NOMO-1 treated with DMSO at 0.1 percent for 48 hours (cell line): ENCODE results near the gene SURF2.
A peak's percentile ranks its signal among the peaks of the same experiment; 100 is the strongest.
"Not testable (repeated sequence)": the region's sequence is repeated elsewhere in the genome, so short reads cannot be mapped to it uniquely, and the experiment has no call there.

Experiments
- DNase-seq: peaks from one replicate; lab custom pipeline; 2025; ENCODE audit not compliant: unreplicated experiment; lab: John Stamatoyannopoulos, UW

Gene SURF2

DNA sequence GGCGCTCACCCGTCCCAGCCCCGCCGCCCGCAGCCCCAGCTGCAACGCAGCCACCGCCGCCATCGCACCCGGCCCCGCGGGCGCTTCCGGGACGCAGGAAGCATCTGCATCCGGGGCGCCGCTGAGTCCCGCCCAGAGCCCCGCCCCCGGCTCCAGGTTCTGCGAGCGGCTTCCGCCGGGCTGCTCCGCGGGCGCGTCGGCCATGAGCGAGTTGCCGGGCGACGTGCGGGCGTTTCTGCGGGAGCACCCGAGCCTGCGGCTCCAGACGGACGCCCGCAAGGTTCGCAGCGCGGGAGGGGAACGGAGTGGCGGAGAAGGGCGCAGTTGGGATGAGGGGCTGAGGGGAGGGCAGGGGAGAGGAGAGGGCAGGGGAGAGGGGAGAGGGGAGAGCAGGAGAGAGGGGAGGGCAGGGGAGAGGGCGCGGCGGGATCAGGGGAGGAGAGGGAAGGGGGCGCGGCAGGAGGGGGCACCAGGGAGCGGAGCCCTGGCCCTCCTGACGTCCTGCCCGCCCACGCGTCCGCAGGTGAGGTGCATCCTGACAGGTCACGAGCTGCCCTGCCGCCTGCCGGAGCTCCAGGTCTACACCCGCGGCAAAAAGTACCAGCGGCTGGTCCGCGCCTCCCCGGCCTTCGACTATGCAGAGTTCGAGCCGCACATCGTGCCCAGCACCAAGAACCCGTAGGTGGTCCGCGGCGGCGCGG lies at the start of gene SURF2, which contains the start of gene SURF1:
SURF2 (plus strand) TSS at position 160 of the 701 bp plus-strand sequence; CDS start at position 203, 43 bp downstream.
SURF1 (minus strand) TSS at position 97 of the 701 bp plus-strand sequence; CDS start at position 63, 34 bp downstream.
- peak; percentile 41 for DNase-seq

DNA sequence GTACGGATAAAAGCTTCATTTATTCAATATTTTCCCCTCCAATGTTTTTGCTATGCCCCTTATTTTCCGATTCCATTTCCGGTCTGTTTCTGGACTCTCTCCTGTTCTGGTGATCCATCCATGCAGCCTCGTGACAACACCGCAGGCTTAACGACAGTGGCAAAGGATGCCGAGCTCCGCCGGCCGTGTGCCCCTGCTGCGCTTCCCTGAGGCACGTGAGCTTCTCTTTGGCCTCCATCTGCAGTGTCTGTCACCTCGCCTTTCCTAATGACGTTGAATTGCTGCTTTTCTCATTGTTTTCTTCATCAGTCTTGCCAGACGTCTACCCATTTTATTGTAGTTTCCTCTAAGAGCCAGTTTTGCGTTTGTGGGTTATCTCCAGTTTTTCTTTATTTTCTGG lies 49.0 kb upstream of the SURF2 start:
- no peak for DNase-seq

DNA sequence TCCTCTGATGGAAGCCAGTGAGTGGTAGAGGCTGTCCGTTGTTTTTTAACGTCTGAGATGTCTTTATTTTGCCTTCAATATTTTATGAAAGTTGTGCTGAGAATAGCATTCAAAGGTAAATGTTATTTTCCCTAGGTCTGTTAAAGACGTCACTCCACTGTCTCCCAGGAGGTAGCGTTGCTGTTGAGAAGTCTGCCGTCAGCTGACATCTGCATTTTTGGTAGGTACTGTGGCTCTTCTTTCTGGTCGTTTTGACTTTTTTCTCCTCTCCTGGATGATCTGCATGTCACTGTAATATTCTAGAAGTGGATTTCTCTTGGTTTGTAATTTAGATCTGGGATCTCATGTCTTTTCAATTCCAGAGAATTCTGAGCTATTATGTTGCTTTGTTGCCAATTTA lies 46.7 kb upstream of the SURF2 start:
- no peak for DNase-seq

DNA sequence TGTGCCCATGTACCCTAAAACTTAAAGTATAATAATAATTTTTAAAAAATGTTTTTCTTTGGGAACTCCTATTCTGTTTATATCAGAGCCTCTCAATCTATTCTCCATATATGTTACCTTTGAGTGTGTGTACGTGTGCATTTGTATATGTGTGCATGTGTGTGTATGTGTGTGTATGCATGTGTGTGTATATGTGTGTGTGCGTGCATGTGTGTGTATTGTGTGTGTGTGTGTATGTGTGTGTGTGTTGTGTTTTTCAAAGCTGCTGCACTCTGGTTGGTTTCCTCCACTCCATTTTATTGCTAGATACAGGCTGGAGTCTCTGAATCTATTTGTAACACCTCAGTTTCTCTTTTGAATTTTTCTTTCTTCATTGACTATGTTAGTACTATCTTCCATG lies 40.4 kb upstream of the SURF2 start:
- no peak for DNase-seq

DNA sequence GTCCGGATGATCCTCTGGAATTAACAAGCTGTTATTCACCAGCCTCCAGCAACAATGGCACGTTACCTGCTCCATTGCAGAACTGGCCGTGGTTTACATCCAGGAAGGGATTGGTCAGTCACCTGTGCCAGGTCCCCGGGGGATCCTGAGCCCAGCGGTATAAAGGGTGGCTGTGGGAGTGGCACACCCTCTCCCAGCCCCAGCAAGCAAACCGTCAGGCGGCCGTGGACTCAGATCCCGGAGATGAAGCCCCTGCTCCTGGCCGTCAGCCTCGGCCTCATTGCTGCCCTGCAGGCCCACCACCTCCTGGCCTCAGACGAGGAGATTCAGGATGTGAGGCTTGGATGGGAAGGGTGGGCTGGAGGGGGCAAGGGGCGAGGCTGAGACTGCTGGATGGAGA lies 38.8 kb upstream of the SURF2 start:
- DNase-seq, result not testable (repeated sequence)

DNA sequence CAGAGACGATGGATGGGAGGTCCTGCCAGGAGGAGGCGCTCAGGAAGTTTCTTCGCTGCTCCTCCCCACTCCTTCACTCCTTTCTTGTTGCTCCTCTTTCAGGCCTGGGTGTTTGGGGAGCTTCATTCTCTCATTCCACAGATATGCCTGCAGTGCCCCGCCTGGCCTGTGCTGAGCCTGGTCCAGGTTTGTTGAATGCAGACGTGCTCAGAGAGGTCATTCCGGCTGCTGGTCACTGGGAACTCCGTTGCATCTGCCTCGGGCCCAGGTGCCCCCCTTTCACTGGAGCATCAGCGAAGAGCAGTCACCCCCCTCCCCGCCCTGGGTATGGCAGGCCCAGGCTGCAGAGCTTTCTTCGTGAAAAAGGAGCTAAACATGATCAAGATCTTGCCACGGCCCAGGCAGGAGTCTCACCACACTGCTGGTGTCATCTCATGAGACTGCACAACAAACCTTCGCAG lies 35.9 kb upstream of the SURF2 start:
- no peak for DNase-seq

DNA sequence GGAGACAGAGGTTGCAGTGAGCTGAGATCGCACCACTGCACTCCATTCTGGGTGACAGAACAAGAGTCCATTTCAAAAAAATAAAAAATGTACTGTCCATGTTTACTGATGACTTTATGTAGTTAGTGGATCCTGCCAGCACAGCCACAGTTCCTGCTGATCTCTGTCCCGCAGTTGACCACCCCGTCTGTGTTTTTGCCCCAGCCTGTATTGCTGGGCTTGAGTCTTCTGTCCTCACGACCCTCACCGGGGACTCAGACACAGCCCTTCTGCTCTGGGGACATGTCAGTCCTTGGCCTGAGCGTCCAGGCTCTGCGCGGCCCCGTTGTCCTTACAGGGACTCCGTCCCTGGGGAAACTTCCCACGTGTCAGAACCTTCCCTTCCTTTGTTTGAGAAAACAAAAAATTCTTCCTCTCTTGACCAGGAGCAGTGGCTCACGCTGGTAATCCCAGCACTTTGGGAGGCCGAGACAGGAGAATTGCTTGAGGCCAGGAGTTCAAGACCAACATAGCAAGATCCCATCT lies 34.9 kb upstream of the SURF2 start:
- no peak for DNase-seq

DNA sequence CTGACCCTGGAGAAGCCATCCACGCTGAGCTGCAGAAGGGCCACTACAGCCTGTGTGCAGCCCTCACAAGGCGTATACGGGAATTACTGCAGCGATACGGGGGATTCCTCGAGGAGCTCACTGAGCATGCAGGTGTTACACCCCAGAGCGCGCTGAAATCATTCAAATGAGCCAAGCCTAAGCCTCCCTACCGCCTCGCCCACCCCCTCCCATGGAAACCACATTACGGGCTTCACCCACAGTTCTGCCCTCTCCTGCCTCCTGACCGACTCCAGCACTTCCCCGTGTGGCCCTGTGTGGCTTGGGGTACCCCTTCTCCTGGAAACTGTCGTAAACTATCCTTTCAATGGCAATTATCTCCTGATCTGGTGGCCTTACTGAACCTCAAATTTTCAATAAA lies 33.6 kb upstream of the SURF2 start:
- DNase-seq, result no peak

DNA sequence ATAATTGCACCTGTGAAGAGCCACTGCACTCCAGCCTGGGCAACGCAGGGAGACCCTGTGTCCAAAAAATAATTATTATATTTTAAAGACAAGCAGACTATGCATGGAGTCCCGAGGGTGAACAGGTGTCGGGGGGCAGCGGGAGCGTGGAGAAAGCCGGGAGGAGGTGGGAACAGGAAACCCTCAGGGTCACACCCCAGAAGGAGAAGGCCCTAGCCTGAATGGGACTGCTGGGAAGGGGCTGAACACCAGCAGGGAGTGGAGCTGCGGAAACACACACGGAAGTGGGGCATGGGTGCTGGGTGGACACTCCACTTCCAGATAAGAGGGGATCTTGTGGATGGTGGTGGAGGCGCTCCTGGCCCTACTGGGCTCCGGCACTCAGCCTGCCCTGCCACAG lies 33.1 kb upstream of the SURF2 start:
- no peak for DNase-seq

DNA sequence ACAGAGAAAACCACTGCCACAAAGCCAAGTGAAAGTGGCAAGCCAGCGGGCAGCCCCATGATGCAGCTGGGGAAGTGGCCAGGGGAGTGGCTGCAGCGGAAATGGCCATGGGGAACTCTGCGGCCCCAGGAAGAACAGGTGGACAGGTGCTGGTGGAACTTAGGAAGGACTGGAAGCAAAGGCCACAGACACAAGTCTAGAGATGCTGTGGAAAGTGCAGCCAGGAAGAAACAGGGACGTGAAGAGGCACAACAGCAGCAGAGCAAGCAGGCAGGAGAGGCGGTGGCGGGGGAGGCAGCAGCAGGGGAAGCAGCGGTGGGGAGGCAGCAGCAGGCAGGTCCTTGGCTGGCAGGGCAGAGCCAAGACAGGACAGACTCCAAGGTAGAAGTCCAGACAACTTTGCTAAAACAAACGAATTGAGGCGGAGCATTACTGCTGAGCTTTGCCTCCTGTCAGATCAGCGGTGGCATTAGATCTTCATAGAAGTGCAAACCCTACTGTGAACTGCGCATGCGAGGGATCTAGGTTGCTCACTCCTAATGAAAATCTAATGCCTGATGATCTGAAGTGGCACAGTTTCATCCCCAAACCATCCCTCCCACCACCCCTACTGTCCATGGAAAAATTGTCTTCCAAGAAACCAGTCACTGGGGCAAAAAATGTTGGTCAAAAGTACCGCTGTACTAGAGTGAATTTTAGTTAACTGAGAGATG lies 32.2 kb upstream of the SURF2 start:
- no peak for DNase-seq

DNA sequence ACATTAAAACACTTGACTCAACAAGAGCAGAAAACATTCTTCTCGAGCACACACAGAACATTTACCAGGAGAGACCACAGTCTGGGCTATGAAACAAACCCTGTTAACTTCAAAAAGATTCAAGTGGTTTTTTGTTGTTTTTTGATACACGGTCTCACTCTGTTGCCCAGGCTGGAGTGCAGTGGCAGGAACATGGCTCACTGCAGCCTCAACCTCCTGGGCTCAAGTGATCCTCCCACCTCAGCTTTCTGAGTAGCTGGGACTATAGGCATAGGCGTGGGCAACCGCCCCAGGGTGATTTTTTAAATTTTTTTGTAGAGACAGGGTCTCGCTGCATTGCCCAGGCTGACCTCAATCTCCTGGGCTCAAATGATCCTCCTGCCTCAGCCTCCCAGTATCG lies 29.3 kb upstream of the SURF2 start:
- not testable (repeated sequence) for DNase-seq

DNA sequence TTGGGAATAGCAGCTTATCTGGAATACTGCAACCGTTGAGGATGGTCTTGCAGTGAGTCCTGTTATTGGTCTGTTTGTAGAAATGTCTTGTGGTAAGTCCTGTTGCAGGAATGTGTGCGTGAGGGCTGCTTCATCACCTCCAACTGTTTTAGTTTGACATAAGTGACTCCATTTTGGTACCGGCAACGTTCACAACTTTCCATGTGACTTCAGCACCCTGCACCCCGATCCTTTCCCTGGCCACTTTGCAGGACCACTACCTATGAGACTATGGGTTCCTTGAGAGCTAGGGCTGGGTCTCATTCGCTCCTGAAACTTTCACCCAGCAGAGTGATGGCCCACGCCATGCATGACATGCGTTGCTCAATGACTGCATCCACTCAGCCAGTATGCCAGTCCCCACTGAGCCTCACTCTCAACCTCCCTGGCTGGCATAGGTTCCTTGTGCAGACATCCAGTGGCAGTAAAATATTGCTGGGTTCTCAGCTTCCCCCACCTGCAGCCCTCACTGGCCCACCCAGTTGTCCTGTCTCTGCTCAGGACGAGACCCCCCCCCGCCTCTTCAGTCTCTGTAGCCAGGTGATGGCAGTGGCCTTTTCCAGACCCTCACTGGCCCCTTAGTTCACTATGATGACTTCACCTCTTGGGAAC lies 28.4 kb upstream of the SURF2 start:
- DNase-seq, result no peak

DNA sequence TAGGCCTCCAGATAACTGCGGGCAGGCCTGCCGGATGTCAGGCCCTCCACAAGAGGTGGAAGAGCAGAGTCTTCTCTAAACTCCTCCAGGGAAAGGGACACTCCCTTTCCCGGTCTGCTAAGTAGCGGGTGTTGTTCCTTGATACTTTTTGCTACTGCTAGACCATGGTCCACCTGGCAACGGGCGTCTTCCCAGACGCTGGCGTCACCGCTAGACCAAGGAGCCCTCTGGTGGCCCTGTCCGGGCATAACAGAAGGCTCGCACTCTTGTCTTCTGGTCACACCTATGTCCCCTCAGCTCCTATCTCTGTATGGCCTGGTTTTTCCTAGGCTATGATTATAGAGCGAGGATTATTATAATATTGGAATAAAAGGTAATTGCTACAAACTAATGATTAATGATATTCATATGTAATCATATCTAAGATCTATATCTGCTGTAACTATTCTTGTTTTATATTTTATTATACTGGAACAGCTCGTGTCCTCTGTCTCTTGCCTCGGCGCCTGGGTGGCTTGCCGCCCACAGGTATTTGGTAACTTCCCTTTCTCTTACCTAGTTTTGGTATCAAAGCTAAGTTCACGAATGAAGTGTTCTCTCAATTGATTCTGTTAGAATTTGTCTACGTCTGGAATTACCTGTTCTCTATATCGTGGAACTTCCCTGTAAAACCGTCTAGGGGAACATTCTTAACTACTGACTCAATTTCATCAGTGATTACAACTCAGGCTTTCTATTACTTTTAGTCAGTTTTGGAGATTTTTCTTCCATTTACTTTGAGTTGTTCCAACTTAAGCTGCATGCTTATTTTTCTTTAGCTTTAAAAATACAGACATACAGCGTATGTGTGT lies 26.8 kb upstream of the SURF2 start:
- DNase-seq, result not testable (repeated sequence)

DNA sequence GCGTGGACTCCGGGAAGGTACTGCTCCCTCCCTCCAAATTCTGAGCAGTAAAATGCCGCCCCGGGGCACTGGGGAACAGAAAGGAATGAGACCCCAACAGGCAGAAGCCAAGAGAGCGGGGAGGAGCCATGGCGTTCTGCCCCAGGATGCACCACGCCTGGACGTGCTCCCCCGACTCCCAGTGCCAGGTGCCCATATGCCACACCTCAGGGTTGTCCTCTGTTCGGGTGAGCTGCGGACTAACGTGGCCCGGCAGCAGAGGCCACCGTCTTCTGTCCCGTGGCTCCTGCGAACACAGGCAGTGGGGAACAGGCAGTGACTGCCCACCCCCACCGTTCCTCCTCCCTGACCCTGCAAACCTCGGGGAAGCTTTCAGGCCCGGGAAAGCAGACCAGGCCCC lies 25.1 kb upstream of the SURF2 start:
- no peak for DNase-seq

DNA sequence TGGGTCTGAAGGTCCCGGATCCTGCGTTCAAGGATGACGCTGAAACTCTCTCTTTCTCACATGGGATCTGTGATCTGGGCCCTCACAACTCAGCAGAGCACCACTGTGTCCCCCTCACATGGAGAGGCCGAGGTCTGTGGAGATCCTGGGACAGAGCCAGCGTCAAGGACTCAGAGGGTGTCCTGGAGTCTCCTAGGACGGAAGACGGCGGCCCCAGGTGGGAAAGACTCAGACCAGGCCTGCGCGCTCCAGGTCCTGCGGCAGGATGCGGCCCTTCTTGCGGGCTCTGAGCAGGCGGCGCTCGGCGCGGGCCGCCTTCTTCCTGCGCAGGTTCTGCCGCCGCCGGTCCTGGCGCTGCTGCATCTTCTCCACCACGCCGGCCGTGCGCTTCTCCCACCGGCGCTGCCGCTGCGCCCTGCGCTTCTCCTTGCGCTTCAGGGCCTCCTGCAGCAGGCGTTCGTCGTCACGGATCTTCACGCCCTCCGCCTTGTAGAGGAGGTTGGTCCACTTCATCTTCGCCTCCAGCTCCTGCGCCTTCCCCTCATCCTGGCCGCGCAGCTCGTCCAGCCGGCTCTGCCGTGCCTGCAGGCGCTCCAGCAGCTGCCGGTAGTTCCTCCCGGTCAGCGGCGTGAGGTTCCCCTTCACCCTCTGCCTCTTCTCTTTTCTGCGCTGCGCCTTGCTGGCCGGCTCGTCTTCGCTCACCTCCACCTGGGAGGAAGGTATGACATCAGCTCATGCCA lies 24.5 kb upstream of the SURF2 start:
- no peak for DNase-seq

DNA sequence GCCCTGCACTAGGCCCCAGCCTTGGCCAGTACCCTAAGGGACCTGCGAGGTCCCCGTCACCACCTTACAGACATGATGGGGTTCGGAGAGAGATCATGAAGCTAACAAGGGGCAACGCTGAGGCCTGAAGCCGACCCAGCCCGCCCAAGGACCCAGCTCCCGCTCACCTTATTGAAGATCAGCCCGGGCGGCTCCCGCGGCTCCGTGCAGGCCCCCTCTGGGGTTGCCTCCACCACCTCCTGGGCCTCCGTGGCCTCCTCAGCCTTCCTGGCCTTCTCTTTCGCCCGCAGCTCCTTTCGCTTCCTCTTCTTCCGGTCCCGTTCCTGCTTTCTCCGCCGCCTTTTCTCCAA lies 24.0 kb upstream of the SURF2 start:
- DNase-seq, result no peak

DNA sequence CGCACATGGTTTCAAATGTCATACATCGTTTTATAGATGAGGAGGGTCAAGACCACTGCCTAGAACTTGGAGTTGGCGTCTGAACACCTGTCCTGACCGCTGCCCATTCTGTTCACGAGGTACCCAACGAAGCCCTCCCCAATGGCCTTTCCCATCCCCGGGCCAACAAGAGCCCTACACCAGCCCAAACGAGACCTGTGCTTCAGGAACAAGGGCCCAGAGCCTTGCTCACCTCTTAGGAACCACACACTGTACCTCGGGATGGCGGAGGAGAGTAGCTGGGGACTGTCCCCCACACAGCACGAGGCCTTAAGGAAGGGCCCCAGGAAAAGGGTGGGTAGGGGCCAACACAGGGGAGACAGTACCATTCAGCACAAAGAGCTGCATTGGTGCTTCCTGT lies 23.3 kb upstream of the SURF2 start:
- no peak for DNase-seq

DNA sequence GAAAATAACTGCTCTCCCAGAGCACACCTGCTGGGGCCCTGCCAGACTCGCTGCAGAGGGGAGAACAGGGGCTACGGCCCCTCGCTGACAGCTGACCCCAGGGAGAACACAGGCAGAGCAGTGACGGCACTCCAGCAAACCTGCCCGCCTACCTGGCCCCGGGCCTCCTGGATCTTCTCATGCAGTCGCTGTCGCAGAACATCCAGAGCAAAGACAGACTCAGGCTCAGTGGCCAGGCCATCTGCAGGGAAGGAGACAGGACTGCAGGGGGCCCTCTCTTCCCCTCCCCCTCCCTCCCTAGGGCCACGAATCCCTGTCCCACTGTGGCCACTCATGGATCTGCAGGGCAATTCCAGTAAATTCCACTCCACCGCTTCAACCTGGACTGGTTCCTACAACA lies 22.8 kb upstream of the SURF2 start:
- DNase-seq, result no peak

DNA sequence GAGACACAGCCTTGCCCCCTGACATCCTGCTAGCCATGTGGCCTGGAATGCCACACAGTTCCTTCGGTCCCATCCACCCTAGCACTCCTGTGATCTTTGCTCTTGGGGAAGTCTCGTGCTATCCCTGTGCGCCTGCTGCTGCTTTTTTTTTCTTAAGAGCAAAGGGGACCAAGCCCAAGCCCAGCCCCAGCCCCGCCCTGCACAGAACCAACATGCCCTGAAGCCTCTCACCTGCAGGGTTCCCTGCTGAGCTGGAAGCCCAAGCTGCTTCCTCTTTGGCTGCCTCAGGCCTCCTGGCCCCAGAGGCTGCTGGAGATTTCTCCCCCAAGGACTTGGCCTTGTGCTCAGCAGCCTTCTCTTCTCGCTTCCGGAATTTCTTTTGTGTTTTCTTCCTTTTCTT lies 22.2 kb upstream of the SURF2 start:
- no peak for DNase-seq

DNA sequence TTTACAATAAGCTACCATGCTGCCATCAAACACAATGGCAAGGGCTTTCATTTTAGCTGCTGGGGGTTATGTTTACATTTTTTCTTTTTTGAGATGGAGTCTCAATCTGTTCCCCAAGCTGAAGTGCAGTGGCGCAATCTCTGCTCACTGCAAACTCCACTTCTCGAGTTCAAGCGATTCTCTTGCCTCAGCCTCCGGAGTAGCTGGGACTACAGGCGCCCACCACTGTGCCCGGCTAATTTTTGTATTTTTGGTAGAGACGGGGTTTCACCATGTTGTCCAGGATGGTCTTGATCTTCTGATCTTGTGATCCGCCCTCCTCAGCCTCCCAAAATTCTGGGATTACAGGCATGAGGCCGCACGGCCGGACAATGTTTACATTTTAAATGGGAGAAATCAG lies 21.5 kb upstream of the SURF2 start:
- DNase-seq, result not testable (repeated sequence)
